Calu3 (cell line): ENCODE data around the gene HK1. TPM values are rescaled to one million over a fixed set of nuclear protein-coding genes. Genes with fewer than 3 reads are reported as not detected.

Experiments
- BruUV-seq: library from RNA; stranded (reverse); fragments of 400-500 nt; replicated peaks from 2 replicates; lab custom pipeline; 2021; lab: Mats Ljungman, UMichigan
- CTCF ChIA-PET: fragments of 300-600 bp; sonication (Branson Sonifier 250); formaldehyde crosslinking; loops from one replicate; lab custom pipeline; 2022; ENCODE audit warnings: antibody characterized with exemption; lab: Charles Lee
- DNase-seq: peaks from one replicate; pipeline ENCODE4 v3.0.0; 2022
- H3K27ac Mint-ChIP-seq: one replicate; pipeline ENCODE4 v1.8.0; 2022; ENCODE audit warnings: mixed read lengths; ENCODE audit not compliant: unreplicated experiment
- H3K27me3 Mint-ChIP-seq: one replicate; pipeline ENCODE4 v1.8.0; 2022; ENCODE audit warnings: mixed read lengths; ENCODE audit not compliant: unreplicated experiment
- H3K36me3 Mint-ChIP-seq: one replicate; pipeline ENCODE4 v1.8.0; 2022; ENCODE audit warnings: mild to moderate bottlenecking, moderate library complexity, mixed read lengths; ENCODE audit not compliant: insufficient read depth, unreplicated experiment
- H3K4me1 Mint-ChIP-seq: one replicate; pipeline ENCODE4 v1.8.0; 2022; ENCODE audit warnings: mild to moderate bottlenecking, low read depth, mixed read lengths; ENCODE audit not compliant: unreplicated experiment
- H3K4me3 Mint-ChIP-seq: one replicate; pipeline ENCODE4 v1.8.0; 2022; ENCODE audit warnings: mild to moderate bottlenecking, low read depth, moderate library complexity, mixed read lengths; ENCODE audit not compliant: unreplicated experiment
- H3K9me3 Mint-ChIP-seq: one replicate; pipeline ENCODE4 v1.8.0; 2022; ENCODE audit warnings: low read depth, mixed read lengths; ENCODE audit not compliant: unreplicated experiment
- intact Hi-C: fragments of 100-400 bp; cut with micrococcal nuclease; formaldehyde crosslinking; loops from one replicate; pipeline ENCODE4 v1.10.0; 2022; ENCODE audit not compliant: unreplicated experiment
- total RNA-seq: library from RNA; stranded (reverse); gene quantifications from 2 replicates; pipeline ENCODE4 v1.2.3, GENCODE V29; 2022
- TF ChIP-seq, protein P1 (sequence below): fragments of 200-600 bp; IDR thresholded peaks from one replicate; pipeline ENCODE4 v1.8.0; 2022; ENCODE audit warnings: antibody characterized with exemption; ENCODE audit not compliant: unreplicated experiment

Gene HK1
- total RNA-seq, 1 experiment from 2014 or later: 58.8 TPM

DNA sequence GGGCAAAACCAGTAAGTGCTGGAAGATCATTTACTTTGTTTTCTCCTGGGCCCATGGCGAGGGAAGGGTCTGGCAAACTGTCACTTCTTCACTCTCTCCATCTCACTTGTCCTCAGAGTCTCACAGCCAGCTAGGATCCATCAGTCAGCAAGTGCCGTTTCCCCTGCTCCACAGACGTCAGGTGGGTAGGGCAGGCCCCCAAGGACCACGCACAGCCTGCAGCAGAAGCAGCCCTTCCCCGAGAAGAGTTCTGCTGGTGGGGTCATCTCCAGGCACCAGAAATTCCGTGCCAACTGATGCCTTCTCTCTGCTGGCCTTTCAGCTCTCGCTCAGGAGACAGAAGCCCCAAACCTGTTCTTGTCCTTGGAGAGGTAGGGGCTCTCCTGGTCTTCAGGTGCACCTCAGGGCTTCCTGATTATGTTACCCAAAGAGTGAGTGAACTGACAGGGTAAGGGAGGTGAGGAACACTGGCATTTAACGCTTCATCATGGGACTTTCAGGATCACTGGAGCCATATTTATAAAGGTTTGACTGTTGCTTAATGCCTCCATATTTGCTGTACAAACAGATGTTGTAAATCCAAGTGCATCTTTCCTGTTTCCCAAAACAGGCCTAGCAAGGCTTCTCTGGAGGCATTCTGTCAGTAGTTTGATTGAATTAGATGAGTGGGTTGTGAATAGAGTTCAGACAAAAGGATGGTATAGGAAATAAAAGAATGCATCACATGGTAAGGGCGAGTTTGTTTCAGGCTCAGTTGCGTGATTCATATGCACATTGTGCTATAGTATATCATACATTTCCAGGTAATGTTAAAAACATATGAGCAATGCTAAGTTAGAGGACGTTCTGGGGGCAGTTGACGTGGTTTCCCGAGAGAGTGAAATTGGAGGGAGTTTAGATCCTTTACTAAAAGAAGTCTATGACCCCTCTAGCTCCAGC is 159.3 kb downstream of the HK1 start:
- CTCF ChIA-PET: interaction anchor here (0.6 to 3.0 kb wide), 6 partner anchors 11 to 192 kb away, joined by 3 to 43 read pairs (median 4); partner anchors contain the start of gene TSPAN15
- intact Hi-C loops: loop anchor here (2.0 kb wide), 1 partner anchor 13 kb away; no protein-coding TSS in a partner anchor
- TF ChIP-seq, protein P1, sequence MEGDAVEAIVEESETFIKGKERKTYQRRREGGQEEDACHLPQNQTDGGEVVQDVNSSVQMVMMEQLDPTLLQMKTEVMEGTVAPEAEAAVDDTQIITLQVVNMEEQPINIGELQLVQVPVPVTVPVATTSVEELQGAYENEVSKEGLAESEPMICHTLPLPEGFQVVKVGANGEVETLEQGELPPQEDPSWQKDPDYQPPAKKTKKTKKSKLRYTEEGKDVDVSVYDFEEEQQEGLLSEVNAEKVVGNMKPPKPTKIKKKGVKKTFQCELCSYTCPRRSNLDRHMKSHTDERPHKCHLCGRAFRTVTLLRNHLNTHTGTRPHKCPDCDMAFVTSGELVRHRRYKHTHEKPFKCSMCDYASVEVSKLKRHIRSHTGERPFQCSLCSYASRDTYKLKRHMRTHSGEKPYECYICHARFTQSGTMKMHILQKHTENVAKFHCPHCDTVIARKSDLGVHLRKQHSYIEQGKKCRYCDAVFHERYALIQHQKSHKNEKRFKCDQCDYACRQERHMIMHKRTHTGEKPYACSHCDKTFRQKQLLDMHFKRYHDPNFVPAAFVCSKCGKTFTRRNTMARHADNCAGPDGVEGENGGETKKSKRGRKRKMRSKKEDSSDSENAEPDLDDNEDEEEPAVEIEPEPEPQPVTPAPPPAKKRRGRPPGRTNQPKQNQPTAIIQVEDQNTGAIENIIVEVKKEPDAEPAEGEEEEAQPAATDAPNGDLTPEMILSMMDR: no peak
- no peak for DNase-seq
- Mint-ChIP-seq H3K4me3 (no peak overlapping the region), H3K27me3 (no peaks in the 10 kb centered on the region), H3K4me1 (peaks cover 45% of the 10 kb centered on the region), H3K9me3 (peaks cover 2% of the 10 kb centered on the region), H3K36me3 (peaks cover 17% of the 10 kb centered on the region), H3K27ac (peak overlapping the region; percentile 80)
- no TSS peak for BruUV-seq

DNA sequence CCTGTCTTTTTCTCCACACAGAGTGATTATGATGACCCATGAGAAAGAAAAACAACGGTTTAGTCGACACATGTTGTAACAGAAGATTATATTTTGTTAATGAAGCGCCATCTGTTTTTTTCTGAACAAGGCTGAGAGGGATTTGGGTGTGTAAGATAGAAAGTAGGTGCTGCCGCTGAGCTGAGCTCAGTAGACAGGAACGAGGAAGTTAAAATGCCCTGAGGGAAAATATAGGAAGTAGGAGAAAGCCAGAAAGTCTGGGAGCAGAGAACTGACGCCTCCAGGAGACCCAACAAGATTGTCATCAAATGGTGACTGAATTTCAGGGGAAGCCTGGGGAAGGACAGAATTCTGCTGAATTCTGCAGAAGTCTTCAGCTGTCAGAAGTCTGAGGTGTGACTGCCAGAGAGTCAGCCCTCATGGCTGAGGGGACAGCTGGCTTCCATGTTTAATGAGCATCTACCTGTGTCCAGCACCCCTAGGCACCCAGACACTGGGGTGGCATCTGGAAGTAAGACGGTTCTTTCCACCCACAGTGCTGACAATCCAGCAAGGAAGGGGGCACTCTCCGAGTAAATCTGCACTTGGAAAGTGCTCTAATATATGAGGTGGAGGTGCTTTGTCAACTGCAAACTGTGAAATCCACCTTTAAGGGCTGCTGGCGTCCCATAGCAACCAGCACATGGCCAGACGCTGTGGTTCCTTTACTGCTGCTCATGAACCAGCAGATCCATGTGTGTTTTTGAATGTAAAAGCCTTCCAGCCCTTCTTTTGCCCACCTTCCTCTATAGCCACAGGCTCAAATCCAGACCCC is 160.4 kb downstream of the HK1 start:
- Mint-ChIP-seq H3K36me3 (peaks cover 17% of the 10 kb centered on the region), H3K4me3 (peak overlapping the region; percentile 14), H3K27me3 (no peaks in the 10 kb centered on the region), H3K4me1 (peaks cover 52% of the 10 kb centered on the region), H3K9me3 (peaks cover 2% of the 10 kb centered on the region), H3K27ac (peak overlapping the region; percentile 80)
- DNase-seq: peak; percentile 62
- TSS peak; percentile 96 for BruUV-seq
- intact Hi-C loops: loop anchor here (2.0 kb wide), 1 partner anchor 14 kb away; no protein-coding TSS in a partner anchor
- CTCF ChIA-PET: interaction anchor here (0.6 to 3.0 kb wide), 9 partner anchors 10 to 191 kb away, joined by 3 to 43 read pairs (median 4); partner anchors contain the start of gene TSPAN15
- TF ChIP-seq, protein P1: no peak

GRCh38 chr10:69439350-69439739 is 161.0 kb downstream of the HK1 start:
- peaks cover 2% of the 10 kb centered on the region for H3K9me3 Mint-ChIP-seq
- peak overlapping the region; percentile 80 for H3K27ac Mint-ChIP-seq
- TF ChIP-seq, protein P1: no peak
- no peaks in the 10 kb centered on the region for H3K27me3 Mint-ChIP-seq
- CTCF ChIA-PET: interaction anchor here (0.7 to 3.0 kb wide), 5 partner anchors 9 to 72 kb away, joined by 7 to 43 read pairs (median 10); partner anchors contain the start of gene TSPAN15
- BruUV-seq: no TSS peak
- intact Hi-C loops: loop anchor here (2.0 kb wide), 1 partner anchor 15 kb away; no protein-coding TSS in a partner anchor
- DNase-seq: peak; percentile 57
- H3K36me3 Mint-ChIP-seq: peaks cover 17% of the 10 kb centered on the region
- peaks cover 53% of the 10 kb centered on the region for H3K4me1 Mint-ChIP-seq
- peak overlapping the region; percentile 14 for H3K4me3 Mint-ChIP-seq
